ENCODE measurements around the gene CRYBG1. TPM values are rescaled to one million over a fixed set of nuclear protein-coding genes. Genes with fewer than 3 reads are reported as not detected.

Gene CRYBG1
- total and polyA plus RNA-seq, 2 donors (not counting 1 experiment from before 2014, with no cell fraction given): 9.6 to 47.0 TPM

- Mint-ChIP-seq H3K4me3 (no peak overlapping the region), H3K27me3 (no peaks in the 10 kb centered on the region), H3K9me3 (ENCODE audit: insufficient read depth) (no peaks in the 10 kb centered on the region), H3K27ac (no peak overlapping the region), H3K4me1 (peaks cover 11% of the 10 kb centered on the region)
- ATAC-seq (ENCODE audit: low read depth) (no peak), DNase-seq (no peak)
- peaks cover 7 to 8% of the 10 kb centered on the region in 2 donors for H3K4me1 ChIP-seq (ENCODE audit: control insufficient read depth in 2 of 2, insufficient read depth in 2 of 2, low read length in 2 of 2)
- no peaks in the 10 kb centered on the region for H4K20me1 ChIP-seq (ENCODE audit: control insufficient read depth, insufficient read depth, low read length, poor library complexity, severe bottlenecking)
- no peaks in the 10 kb centered on the region for H3K27me3 ChIP-seq (replicated peaks in 1 of 4; ENCODE audit: control extremely low read depth in 1 of 4, control insufficient read depth in 3 of 4, insufficient read depth in 4 of 4, low read length in 3 of 4)
- CTCF ChIA-PET: no interaction called here
- intact Hi-C loops (cut with micrococcal nuclease): no loop called here
- H3K9me3 ChIP-seq (ENCODE audit: control extremely low read depth in 1 of 3, control insufficient read depth in 2 of 3, insufficient read depth in 1 of 3, low read length in 2 of 3): no peaks in the 10 kb centered on the region
- POLR2A ChIA-PET: no interaction called here
- H3K27ac ChIP-seq (ENCODE audit: low read length in 2 of 2): no peak overlapping the region
- H3K36me3 ChIP-seq (replicated peaks in 1 of 2; ENCODE audit: control extremely low read depth in 1 of 2, control insufficient read depth in 1 of 2, extremely low read depth in 1 of 2, insufficient read depth in 2 of 2, low read length in 1 of 2): no peaks in the 10 kb centered on the region
- 100% methylated on average over 3 of the region's 5 CpGs for WGBS (ENCODE audit: insufficient coverage)
- no peak overlapping the region for H2AFZ ChIP-seq (ENCODE audit: insufficient read depth, low read depth, low read length, poor library complexity, severe bottlenecking)
- no peaks in the 10 kb centered on the region for H3K79me2 ChIP-seq (ENCODE audit: control insufficient read depth, insufficient read depth, low read length)
- no peak overlapping the region for H3K4me3 ChIP-seq (ENCODE audit: control extremely low read depth in 1 of 5, extremely low read depth in 1 of 5, insufficient read depth in 1 of 5, low read depth in 2 of 5, low read length in 4 of 5)
- TF ChIP-seq CTCF (IDR thresholded peaks at IDR 0.05) (no peak), EZH2 (IDR thresholded peaks at IDR 0.05; ENCODE audit: borderline replicate concordance, insufficient read depth, low read depth, low read length, poor library complexity, severe bottlenecking) (no peak)
- H3K4me2 ChIP-seq (replicated peaks; ENCODE audit: low read depth, low read length, poor library complexity, severe bottlenecking): no peak overlapping the region
- no peak overlapping the region for H3K9ac ChIP-seq (ENCODE audit: low read length)
These were observed 113.9 kb downstream of the CRYBG1 start for GRCh38 chr6:106474466-106474865.

GRCh38 chr6:106475284-106475683, 114.8 kb downstream of the CRYBG1 start:
- Mint-ChIP-seq H3K9me3 (ENCODE audit: insufficient read depth) (no peaks in the 10 kb centered on the region), H3K27ac (no peak overlapping the region), H3K27me3 (no peaks in the 10 kb centered on the region), H3K4me3 (no peak overlapping the region), H3K4me1 (peaks cover 11% of the 10 kb centered on the region)
- H3K79me2 ChIP-seq (ENCODE audit: control insufficient read depth, insufficient read depth, low read length): no peaks in the 10 kb centered on the region
- ATAC-seq (ENCODE audit: low read depth): no peak
- ChIA-PET POLR2A (no interaction called here), CTCF (interaction anchor here (0.7 kb wide), 1 partner anchor 13 kb away, joined by 3 read pairs; no protein-coding TSS in a partner anchor)
- no peak for DNase-seq
- no peak overlapping the region for H3K27ac ChIP-seq (ENCODE audit: low read length in 2 of 2)
- TF ChIP-seq EZH2 (IDR thresholded peaks at IDR 0.05; ENCODE audit: borderline replicate concordance, insufficient read depth, low read depth, low read length, poor library complexity, severe bottlenecking) (no peak), CTCF (IDR thresholded peaks at IDR 0.05) (no peak)
- no peak overlapping the region for H3K4me2 ChIP-seq (replicated peaks; ENCODE audit: low read depth, low read length, poor library complexity, severe bottlenecking)
- H3K9me3 ChIP-seq (ENCODE audit: control extremely low read depth in 1 of 3, control insufficient read depth in 2 of 3, insufficient read depth in 1 of 3, low read length in 2 of 3): no peaks in the 10 kb centered on the region
- H3K27me3 ChIP-seq (replicated peaks in 1 of 4; ENCODE audit: control extremely low read depth in 1 of 4, control insufficient read depth in 3 of 4, insufficient read depth in 4 of 4, low read length in 3 of 4): no peaks in the 10 kb centered on the region
- intact Hi-C loops (cut with micrococcal nuclease): no loop called here
- peaks cover 7 to 8% of the 10 kb centered on the region in 2 donors for H3K4me1 ChIP-seq (ENCODE audit: control insufficient read depth in 2 of 2, insufficient read depth in 2 of 2, low read length in 2 of 2)
- no peak overlapping the region for H3K9ac ChIP-seq (ENCODE audit: low read length)
- no peak overlapping the region for H3K4me3 ChIP-seq (ENCODE audit: control extremely low read depth in 1 of 5, extremely low read depth in 1 of 5, insufficient read depth in 1 of 5, low read depth in 2 of 5, low read length in 4 of 5)
- no peak overlapping the region for H2AFZ ChIP-seq (ENCODE audit: insufficient read depth, low read depth, low read length, poor library complexity, severe bottlenecking)
- no peaks in the 10 kb centered on the region for H4K20me1 ChIP-seq (ENCODE audit: control insufficient read depth, insufficient read depth, low read length, poor library complexity, severe bottlenecking)
- H3K36me3 ChIP-seq (replicated peaks in 1 of 2; ENCODE audit: control extremely low read depth in 1 of 2, control insufficient read depth in 1 of 2, extremely low read depth in 1 of 2, insufficient read depth in 2 of 2, low read length in 1 of 2): no peaks in the 10 kb centered on the region
- 73% methylated on average over 4 of the region's 6 CpGs for WGBS (ENCODE audit: insufficient coverage)

Measured in B cell (primary cell).